HUES6 (cell line): ENCODE measurements around the gene RAP1GAP2.
A peak's percentile ranks its signal among the peaks of the same experiment; 100 is the strongest.
"Not testable (repeated sequence)": the region's sequence is repeated elsewhere in the genome, so short reads cannot be mapped to it uniquely, and the experiment has no call there.

Experiments used
- H3K27ac ChIP-seq: 2 replicates; pipeline ENCODE4 v1.7.0; 2013; ENCODE audit warnings: low read depth, mild to moderate bottlenecking, low read length, inconsistent platforms
- H3K27me3 ChIP-seq: 2 replicates; pipeline ENCODE4 v1.6.1; 2013; ENCODE audit warnings: low read length; ENCODE audit not compliant: control insufficient read depth, insufficient read depth
- H3K36me3 ChIP-seq: 2 replicates; pipeline ENCODE4 v1.6.1; 2013; ENCODE audit warnings: low read length; ENCODE audit not compliant: control insufficient read depth, insufficient read depth
- H3K4me1 ChIP-seq: 2 replicates; pipeline ENCODE4 v1.6.1; 2013; ENCODE audit warnings: low read length; ENCODE audit not compliant: control insufficient read depth, insufficient read depth
- H3K4me3 ChIP-seq: 2 replicates; pipeline ENCODE4 v1.5.1; 2013; ENCODE audit warnings: low read depth, low read length
- H3K9ac ChIP-seq: one replicate; pipeline ENCODE4 v1.6.1; 2013; ENCODE audit warnings: mild to moderate bottlenecking, low read length
- H3K9me3 ChIP-seq: 2 replicates; pipeline ENCODE4 v1.6.1; 2013; ENCODE audit warnings: low read depth, low read length; ENCODE audit not compliant: control insufficient read depth, insufficient read depth

The RAP1GAP2 gene

DNA sequence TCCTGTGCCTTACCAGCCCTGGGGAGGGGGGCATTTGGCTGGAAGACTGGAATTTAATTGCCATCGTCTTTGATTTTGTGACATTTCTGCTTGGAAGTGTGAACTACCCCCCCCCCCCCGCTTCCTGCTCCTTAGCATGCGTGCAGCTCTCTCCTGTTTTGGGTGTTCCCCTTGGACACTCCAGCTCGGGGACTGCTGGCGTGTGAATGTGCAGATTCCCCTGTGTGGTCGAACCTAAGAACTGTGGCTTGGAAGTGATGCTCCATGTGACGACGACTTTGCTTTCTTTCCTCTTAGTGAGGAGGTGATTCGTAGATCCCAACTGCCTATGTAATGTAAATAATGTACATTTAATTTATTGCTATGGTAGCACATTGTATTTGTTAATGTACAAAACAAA lies 241.0 kb downstream of the RAP1GAP2 start:
- Histone ChIP-seq H3K9me3 (0 out of 2 replicates have a peak, but pooled peaks cover 2% of the 10 kb centered on the region), H3K4me3 (no peak overlapping the region), H3K27ac (no peak overlapping the region), H3K27me3 (no peaks in the 10 kb centered on the region), H3K36me3 (peaks cover 23% of the 10 kb centered on the region; the same call in 1 of the 2 replicates), H3K4me1 (no peaks in the 10 kb centered on the region), H3K9ac (no peak overlapping the region)

- Histone ChIP-seq H3K27ac (no peak overlapping the region), H3K4me3 (no peak overlapping the region)
These were observed 242.7 kb downstream of the RAP1GAP2 start for GRCh38 chr17:3038941-3039340.

GRCh38 chr17:3039736-3040135 lies 243.5 kb downstream of the RAP1GAP2 start:
- H3K4me1 ChIP-seq = no peaks in the 10 kb centered on the region
- no peak overlapping the region for H3K27ac ChIP-seq
- peaks cover 21% of the 10 kb centered on the region for H3K9me3 ChIP-seq
- H3K27me3 ChIP-seq = no peaks in the 10 kb centered on the region
- no peak overlapping the region for H3K9ac ChIP-seq
- H3K4me3 ChIP-seq = no peak overlapping the region
- no peaks in the 10 kb centered on the region for H3K36me3 ChIP-seq

More at GRCh38 chr17:3038941-3039340, 242.7 kb downstream of the RAP1GAP2 start:
- Histone ChIP-seq H3K9me3 (peaks cover 14% of the 10 kb centered on the region), H3K4me1 (no peaks in the 10 kb centered on the region), H3K27me3 (no peaks in the 10 kb centered on the region), H3K9ac (no peak overlapping the region), H3K36me3 (peaks cover 6% of the 10 kb centered on the region; the same call in 1 of the 2 replicates)

DNA sequence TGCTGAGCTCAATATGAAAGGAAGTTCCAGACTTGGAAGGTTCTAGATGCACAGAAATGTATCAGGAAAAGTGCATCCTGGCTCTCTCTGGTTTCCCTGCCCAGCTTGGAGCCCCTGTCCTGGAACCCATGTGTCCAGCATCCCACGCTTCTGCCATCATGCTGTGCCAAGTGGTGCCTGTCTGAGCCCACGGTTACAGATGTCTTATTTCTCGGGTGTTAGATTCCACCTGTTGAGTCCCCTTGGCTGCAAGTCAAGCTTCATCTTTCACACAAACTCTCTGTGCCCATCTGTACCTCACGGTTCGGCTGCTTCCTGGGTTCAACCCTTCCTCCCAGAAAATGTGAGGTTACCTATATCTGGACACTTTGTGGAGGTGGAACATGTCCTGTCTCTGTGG lies 244.6 kb downstream of the RAP1GAP2 start:
- H3K9ac ChIP-seq = no peak overlapping the region
- no peaks in the 10 kb centered on the region for H3K27me3 ChIP-seq
- H3K4me1 ChIP-seq = no peaks in the 10 kb centered on the region
- H3K36me3 ChIP-seq = no peaks in the 10 kb centered on the region
- no peak overlapping the region for H3K27ac ChIP-seq
- H3K4me3 ChIP-seq = no peak overlapping the region
- H3K9me3 ChIP-seq = peaks cover 23% of the 10 kb centered on the region

DNA sequence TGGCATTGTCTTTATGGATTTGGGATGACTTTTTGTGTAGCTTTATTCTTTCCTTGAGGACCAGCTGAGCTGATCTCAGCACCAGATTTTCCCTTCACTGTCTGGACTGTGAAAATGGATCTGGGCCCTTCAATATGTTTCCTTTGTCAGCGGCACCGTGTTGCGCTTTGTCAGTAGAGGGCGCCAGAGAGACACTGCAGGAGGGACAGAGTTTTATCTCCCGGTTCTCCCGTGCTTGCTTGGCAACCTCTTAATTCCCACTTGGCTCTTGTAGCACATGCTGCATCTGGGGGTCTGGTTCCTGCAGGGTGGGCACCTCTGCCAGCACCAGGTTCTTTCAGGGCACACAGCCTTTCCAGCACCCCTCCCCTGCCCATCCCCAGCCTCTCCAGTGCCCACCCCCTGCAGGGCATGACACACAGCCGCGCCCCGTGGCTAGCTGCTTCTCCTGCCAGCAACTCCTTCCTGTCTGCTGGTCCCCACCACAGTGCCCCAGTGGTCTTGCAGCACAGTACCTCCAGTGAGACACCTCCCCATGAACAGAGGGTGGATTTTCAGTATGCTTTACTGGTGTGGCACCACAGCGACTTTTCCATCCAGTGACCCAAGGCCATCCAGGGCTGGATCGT lies 247.6 kb downstream of the RAP1GAP2 start:
- Histone ChIP-seq H3K27me3 (no peaks in the 10 kb centered on the region; the same call in 1 of the 2 replicates), H3K27ac (no peak overlapping the region), H3K4me3 (no peak overlapping the region), H3K9ac (no peak overlapping the region), H3K9me3 (peaks cover 23% of the 10 kb centered on the region), H3K36me3 (no peaks in the 10 kb centered on the region), H3K4me1 (no peaks in the 10 kb centered on the region)

- Histone ChIP-seq H3K27me3 (no peaks in the 10 kb centered on the region; the same call in 1 of the 2 replicates), H3K4me3 (no peak overlapping the region), H3K9ac (no peak overlapping the region), H3K36me3 (no peaks in the 10 kb centered on the region), H3K27ac (no peak overlapping the region), H3K9me3 (peaks cover 23% of the 10 kb centered on the region), H3K4me1 (no peaks in the 10 kb centered on the region)
These were observed 250.5 kb downstream of the RAP1GAP2 start for GRCh38 chr17:3046753-3047152.

- H3K9ac ChIP-seq = peak overlapping the region; percentile 73
- H3K27ac ChIP-seq = peak overlapping the region; percentile 36; the same call in 1 of the 2 replicates
- no peaks in the 10 kb centered on the region; the same call in 1 of the 2 replicates for H3K27me3 ChIP-seq
These were observed 252.7 kb downstream of the RAP1GAP2 start for GRCh38 chr17:3048727-3049471.

DNA sequence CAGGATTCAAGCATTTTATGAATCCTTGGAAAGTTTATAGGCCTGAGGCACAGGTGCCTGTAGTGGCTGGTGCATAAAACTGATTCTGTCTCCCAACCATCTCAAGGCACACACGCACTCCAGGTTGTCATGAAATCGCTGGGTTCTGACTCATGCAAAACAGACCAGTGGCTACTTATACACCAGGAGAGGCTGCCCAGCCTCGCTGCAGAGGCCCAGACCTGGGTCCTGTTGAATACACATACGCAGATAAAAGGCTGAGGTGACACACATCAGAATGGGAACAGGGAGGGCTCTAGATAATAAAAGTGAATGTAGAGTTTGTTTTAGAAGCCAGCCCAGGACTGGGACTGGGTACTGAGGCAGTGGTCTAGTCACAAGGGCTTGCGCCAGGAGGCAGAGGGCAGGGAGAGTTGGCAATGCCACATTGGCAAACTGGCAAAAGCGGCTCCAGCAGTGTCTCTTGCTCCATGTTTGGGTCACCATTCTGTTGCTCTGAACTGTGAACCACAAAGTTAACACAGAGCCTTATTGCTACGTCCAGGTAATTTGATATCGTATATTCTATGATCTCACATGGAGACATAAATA lies 253.6 kb downstream of the RAP1GAP2 start:
- Histone ChIP-seq H3K27ac (no peak overlapping the region), H3K9me3 (peaks cover 2% of the 10 kb centered on the region; the same call in 1 of the 2 replicates), H3K9ac (no peak overlapping the region), H3K4me3 (peak overlapping the region; percentile 65), H3K4me1 (no peaks in the 10 kb centered on the region), H3K27me3 (no peaks in the 10 kb centered on the region; the same call in 1 of the 2 replicates), H3K36me3 (no peaks in the 10 kb centered on the region)

More at GRCh38 chr17:3048727-3049471, 252.7 kb downstream of the RAP1GAP2 start:
- no peaks in the 10 kb centered on the region for H3K4me1 ChIP-seq
- peak overlapping the region; percentile 71 for H3K4me3 ChIP-seq
- peaks cover 10% of the 10 kb centered on the region for H3K9me3 ChIP-seq
- H3K36me3 ChIP-seq = no peaks in the 10 kb centered on the region

GRCh38 chr17:3054868-3055267 lies 258.6 kb downstream of the RAP1GAP2 start:
- H3K4me3 ChIP-seq, H3K4me1 ChIP-seq, H3K27me3 ChIP-seq, H3K9ac ChIP-seq, H3K36me3 ChIP-seq, H3K9me3 ChIP-seq, H3K27ac ChIP-seq: not testable (repeated sequence)

- H3K27ac ChIP-seq, H3K4me3 ChIP-seq, H3K27me3 ChIP-seq, H3K9me3 ChIP-seq, H3K36me3 ChIP-seq, H3K9ac ChIP-seq, H3K4me1 ChIP-seq: not testable (repeated sequence)
These were observed 266.7 kb downstream of the RAP1GAP2 start for GRCh38 chr17:3062824-3063377.

- H3K4me1 ChIP-seq, H3K27me3 ChIP-seq, H3K36me3 ChIP-seq, H3K27ac ChIP-seq, H3K9ac ChIP-seq, H3K4me3 ChIP-seq, H3K9me3 ChIP-seq: not testable (repeated sequence)
These were observed 267.3 kb downstream of the RAP1GAP2 start, which contains the start of gene OR1D5 for GRCh38 chr17:3063507-3063906. Gene OR1D5, minus strand, starts transcription at chr17:3063607. Its CDS starts 0 bp downstream, at chr17:3063607.
